DOHH2 (cell line): ENCODE data around the gene PPP2R5E.

Experiments used
- H3F3A ChIP-seq: fragments of 200-600 bp; sonication (generic), shearing (Covaris generic); 2 replicates; pipeline ENCODE4 v1.6.0; 2016; ENCODE audit warnings: antibody characterized with exemption, mild to moderate bottlenecking; ENCODE audit not compliant: control insufficient read depth, insufficient read depth
- H3K27ac ChIP-seq: fragments of 200-600 bp; sonication (generic); 2 replicates; pipeline ENCODE4 v1.5.1; 2014; ENCODE audit warnings: low read depth, mild to moderate bottlenecking, low read length, moderate library complexity
- H3K27me3 ChIP-seq: fragments of 200-600 bp; sonication (generic); 2 replicates; pipeline ENCODE4 v1.6.1; 2014; ENCODE audit warnings: mild to moderate bottlenecking, low read length, mixed read lengths; ENCODE audit not compliant: control insufficient read depth
- H3K36me3 ChIP-seq: fragments of 200-600 bp; sonication (generic); 2 replicates; pipeline ENCODE4 v1.6.1; 2014; ENCODE audit warnings: mild to moderate bottlenecking, low read length, moderate library complexity, mixed read lengths; ENCODE audit not compliant: control insufficient read depth
- H3K4me1 ChIP-seq: fragments of 200-600 bp; sonication (generic); 2 replicates; pipeline ENCODE4 v1.6.1; 2014; ENCODE audit warnings: mild to moderate bottlenecking, low read length, mixed read lengths; ENCODE audit not compliant: control insufficient read depth
- H3K4me2 ChIP-seq: fragments of 200-600 bp; sonication (generic); 2 replicates; pipeline ENCODE4 v1.6.0; 2014; ENCODE audit warnings: mild to moderate bottlenecking, low read length, moderate library complexity
- H3K4me3 ChIP-seq: fragments of 200-600 bp; sonication (generic); 2 replicates; pipeline ENCODE4 v1.5.1; 2014; ENCODE audit warnings: mild to moderate bottlenecking, low read length, mixed read lengths
- H3K79me2 ChIP-seq: fragments of 200-600 bp; sonication (generic); 2 replicates; pipeline ENCODE4 v1.6.1; 2014; ENCODE audit warnings: mild to moderate bottlenecking, low read length, mixed read lengths; ENCODE audit not compliant: control insufficient read depth
- H3K9me2 ChIP-seq: fragments of 200-600 bp; sonication (generic); replicated peaks from 2 replicates; pipeline ENCODE4 v1.6.1; 2014; ENCODE audit warnings: mild to moderate bottlenecking, low read length, mixed read lengths; ENCODE audit not compliant: control insufficient read depth
- H3K9me3 ChIP-seq: fragments of 200-600 bp; sonication (generic); 2 replicates; pipeline ENCODE4 v1.6.1; 2014; ENCODE audit warnings: antibody characterized with exemption, low read length, mixed read lengths; ENCODE audit not compliant: control insufficient read depth, insufficient read depth
- H4K20me1 ChIP-seq: fragments of 200-600 bp; sonication (generic); 2 replicates; pipeline ENCODE4 v1.6.0; 2014; ENCODE audit warnings: low read depth, mild to moderate bottlenecking, antibody characterized with exemption, low read length, moderate library complexity; ENCODE audit not compliant: control insufficient read depth, insufficient read depth
- EZH2phosphoT487 ChIP-seq: fragments of 200-600 bp; sonication (generic); IDR thresholded peaks from 2 replicates; pipeline ENCODE4 v1.6.1; 2017; ENCODE audit warnings: borderline replicate concordance, mild to moderate bottlenecking, antibody characterized with exemption, low read length, moderate library complexity, mixed read lengths
- TF ChIP-seq, protein P1 (sequence below): fragments of 200-600 bp; sonication (generic); IDR thresholded peaks from one replicate; pipeline ENCODE4 v1.5.1; 2014; ENCODE audit warnings: antibody characterized with exemption, mild to moderate bottlenecking, low read depth, low read length; ENCODE audit not compliant: poor library complexity, severe bottlenecking

PPP2R5E gene

DNA sequence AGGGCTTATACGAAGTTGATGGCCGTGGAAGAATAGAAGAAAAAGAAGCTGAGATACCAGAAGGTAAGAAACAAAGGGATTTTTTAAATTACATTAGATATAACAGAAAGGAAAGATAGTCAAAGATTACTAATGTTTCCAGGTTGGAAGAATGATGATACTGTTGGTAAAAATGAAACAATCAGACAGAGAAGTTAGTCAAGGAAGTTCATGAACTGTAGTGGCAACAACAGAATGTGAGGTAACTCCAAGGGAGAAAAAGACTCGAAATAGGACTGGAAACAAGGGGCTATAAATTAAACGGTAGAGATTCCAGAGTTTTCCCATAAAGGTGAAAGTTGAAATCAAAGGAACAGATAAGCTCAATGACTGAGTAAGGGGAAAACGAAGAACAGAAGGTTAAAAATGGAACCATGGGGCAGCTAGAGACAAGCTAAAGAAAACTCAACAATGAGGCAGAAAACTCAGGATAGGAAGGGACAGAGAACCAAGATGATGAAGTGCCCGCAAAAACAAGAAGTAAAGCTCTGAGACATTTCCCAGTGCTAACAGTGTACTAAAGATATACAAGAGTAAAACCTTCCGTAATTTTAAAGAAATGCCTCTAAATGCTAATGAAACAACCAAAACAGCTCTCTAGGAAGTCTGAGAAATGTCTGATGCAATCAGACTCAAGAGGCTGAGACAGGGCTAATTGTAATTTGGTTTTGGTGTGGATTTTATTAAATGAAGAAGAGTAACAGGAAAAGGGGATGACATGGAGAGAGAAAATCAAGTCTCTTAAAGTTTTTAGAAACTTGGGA, 70.0 kb downstream of the PPP2R5E start:
- Histone ChIP-seq H3K27me3 (no peaks in the 10 kb centered on the region), H3K4me3 (no peak overlapping the region), H3K27ac (no peak overlapping the region), H3F3A (no peaks in the 10 kb centered on the region), H3K4me2 (no peak overlapping the region), H3K79me2 (peaks cover 81% of the 10 kb centered on the region), H3K9me2 (no peaks in the 10 kb centered on the region), H4K20me1 (0 out of 2 replicates have a peak, but pooled peaks cover 4% of the 10 kb centered on the region), H3K36me3 (no peaks in the 10 kb centered on the region), H3K9me3 (no peaks in the 10 kb centered on the region), H3K4me1 (peaks cover 8% of the 10 kb centered on the region)
- TF ChIP-seq, protein P1, sequence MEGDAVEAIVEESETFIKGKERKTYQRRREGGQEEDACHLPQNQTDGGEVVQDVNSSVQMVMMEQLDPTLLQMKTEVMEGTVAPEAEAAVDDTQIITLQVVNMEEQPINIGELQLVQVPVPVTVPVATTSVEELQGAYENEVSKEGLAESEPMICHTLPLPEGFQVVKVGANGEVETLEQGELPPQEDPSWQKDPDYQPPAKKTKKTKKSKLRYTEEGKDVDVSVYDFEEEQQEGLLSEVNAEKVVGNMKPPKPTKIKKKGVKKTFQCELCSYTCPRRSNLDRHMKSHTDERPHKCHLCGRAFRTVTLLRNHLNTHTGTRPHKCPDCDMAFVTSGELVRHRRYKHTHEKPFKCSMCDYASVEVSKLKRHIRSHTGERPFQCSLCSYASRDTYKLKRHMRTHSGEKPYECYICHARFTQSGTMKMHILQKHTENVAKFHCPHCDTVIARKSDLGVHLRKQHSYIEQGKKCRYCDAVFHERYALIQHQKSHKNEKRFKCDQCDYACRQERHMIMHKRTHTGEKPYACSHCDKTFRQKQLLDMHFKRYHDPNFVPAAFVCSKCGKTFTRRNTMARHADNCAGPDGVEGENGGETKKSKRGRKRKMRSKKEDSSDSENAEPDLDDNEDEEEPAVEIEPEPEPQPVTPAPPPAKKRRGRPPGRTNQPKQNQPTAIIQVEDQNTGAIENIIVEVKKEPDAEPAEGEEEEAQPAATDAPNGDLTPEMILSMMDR, result no peak
- no peak for TF ChIP-seq EZH2phosphoT487

DNA sequence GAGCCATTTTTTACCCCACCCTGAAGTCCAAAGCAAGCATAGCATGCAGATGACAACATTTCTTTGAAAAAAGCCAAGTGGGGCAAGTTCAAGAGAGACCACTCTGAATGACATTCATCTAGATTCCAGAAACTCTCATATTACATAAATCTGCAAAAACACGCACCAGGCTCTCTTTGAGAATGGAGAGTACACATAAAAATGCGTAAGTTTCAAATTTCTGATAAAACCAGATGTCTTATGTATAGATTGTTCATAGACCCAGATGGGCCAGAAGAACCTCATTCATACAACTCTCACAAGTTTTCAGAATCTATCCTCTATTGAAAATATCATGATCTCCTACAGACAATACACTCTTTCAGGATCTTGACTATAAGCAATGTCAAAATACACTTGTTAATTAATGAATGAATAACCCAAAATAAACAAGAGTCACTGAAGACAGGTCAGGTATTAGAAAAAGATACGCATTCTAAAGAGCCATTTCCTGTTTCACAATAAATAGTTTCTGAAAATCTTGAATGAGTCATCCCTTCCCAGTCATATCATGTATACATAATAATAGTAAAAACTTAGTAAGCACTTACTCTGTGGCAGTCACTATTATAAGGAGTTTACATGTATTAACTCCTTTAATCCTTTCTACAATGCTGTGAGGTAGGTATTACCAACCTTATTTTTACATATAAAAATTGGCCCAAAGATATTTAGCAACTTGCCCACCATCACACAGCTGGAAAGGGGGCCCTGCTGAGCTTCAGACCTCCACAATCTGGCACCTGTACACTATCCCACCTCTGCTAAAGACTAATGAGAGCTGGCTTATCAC, 72.0 kb downstream of the PPP2R5E start:
- Histone ChIP-seq H3K9me3 (no peaks in the 10 kb centered on the region), H4K20me1 (0 out of 2 replicates have a peak, but pooled peaks cover 5% of the 10 kb centered on the region), H3K4me2 (no peak overlapping the region), H3K4me1 (peaks cover 8% of the 10 kb centered on the region), H3K4me3 (no peak overlapping the region), H3K36me3 (no peaks in the 10 kb centered on the region), H3K79me2 (peaks cover 83% of the 10 kb centered on the region), H3K27ac (no peak overlapping the region), H3F3A (no peaks in the 10 kb centered on the region), H3K9me2 (no peaks in the 10 kb centered on the region), H3K27me3 (no peaks in the 10 kb centered on the region)
- TF ChIP-seq EZH2phosphoT487, result no peak

DNA sequence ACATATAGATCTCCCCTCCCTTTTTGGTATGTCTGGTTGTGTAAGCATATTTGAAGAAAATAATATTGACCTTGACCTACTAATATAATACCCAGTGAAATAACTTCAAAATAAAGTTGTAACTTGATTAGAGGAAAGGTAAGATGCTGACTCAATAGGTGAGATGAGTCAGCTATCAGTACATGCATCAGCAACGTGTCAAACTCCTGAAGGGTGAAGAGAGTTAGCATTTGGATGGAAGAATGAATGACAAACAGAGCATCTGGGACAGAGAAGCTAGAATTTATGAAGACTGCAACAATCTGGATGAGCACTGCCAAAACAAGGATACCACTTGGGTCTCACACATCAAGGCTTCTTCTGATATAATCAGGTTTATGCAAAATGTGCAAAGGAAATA, 74.9 kb downstream of the PPP2R5E start:
- no peaks in the 10 kb centered on the region for H3K9me3 ChIP-seq
- no peak overlapping the region for H3K4me2 ChIP-seq
- H3K36me3 ChIP-seq, result no peaks in the 10 kb centered on the region
- TF ChIP-seq, protein P1, result no peak
- TF ChIP-seq EZH2phosphoT487, result no peak
- H3K79me2 ChIP-seq, result peaks cover 78% of the 10 kb centered on the region
- no peaks in the 10 kb centered on the region for H3K27me3 ChIP-seq
- H4K20me1 ChIP-seq, result peaks cover 5% of the 10 kb centered on the region; the same call in 1 of the 2 replicates
- H3K4me1 ChIP-seq, result peaks cover 8% of the 10 kb centered on the region
- no peak overlapping the region for H3K4me3 ChIP-seq
- no peaks in the 10 kb centered on the region for H3F3A ChIP-seq
- H3K9me2 ChIP-seq, result no peaks in the 10 kb centered on the region
- H3K27ac ChIP-seq, result no peak overlapping the region
